Tongue (tissue), 2 donors: ENCODE results near the gene CSNK2B. TPM values are rescaled to one million over a fixed set of nuclear protein-coding genes. Genes with fewer than 3 reads are reported as not detected.

Experiments used
- DNase-seq: peaks from one replicate; pipeline ENCODE4 v3.0.0-alpha.2; 2015
- total RNA-seq: library from RNA; depleted of rRNA; stranded (reverse); fragments of >200 nt; gene quantifications from one replicate; pipeline ENCODE4 v1.2.3, GENCODE V29; 2014

The CSNK2B gene
- total RNA-seq, 1 donor from 2014 or later = 92.1 TPM

- DNase-seq = peak; percentile 94
Observed at GRCh38 chr6:31660381-31661261, 5.3 kb upstream of the CSNK2B start, which contains the start of gene C6orf47. Gene C6orf47, minus strand, starts transcription at chr6:31660778. Its CDS starts 831 bp downstream, at chr6:31659947.

GRCh38 chr6:31661262-31662123, 4.4 kb upstream of the CSNK2B start:
- DNase-seq = no peak

DNA sequence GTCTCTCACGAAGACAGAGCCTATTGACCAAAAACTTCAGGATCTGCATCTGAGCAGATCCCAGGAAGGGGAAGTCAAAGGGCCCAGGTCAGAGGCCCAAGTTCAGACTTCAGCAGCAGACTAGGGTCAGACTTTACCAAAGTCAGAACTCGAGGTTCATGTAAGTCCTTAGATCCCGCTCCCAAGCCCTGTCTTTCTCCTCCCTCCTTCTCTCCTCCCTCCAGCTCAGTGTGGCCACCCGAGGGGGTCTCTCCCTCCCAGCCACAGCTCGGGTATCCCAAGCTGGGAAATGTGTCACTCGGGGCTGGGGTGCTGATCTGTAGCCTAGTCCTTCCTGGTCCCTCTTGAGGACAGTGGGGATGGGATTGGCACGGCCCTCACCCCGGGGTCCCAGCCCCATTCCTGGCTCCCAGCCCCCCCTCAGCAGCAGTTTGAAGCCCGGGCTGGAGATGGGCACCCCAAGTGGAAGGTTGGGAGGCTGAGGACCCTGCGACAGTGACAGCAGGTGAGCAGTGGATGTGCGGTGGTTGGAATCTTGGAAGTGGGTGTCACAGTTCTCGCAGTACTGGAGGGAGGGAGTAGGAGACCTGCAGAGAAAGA, 3.7 kb upstream of the CSNK2B start:
- no peak for DNase-seq

DNA sequence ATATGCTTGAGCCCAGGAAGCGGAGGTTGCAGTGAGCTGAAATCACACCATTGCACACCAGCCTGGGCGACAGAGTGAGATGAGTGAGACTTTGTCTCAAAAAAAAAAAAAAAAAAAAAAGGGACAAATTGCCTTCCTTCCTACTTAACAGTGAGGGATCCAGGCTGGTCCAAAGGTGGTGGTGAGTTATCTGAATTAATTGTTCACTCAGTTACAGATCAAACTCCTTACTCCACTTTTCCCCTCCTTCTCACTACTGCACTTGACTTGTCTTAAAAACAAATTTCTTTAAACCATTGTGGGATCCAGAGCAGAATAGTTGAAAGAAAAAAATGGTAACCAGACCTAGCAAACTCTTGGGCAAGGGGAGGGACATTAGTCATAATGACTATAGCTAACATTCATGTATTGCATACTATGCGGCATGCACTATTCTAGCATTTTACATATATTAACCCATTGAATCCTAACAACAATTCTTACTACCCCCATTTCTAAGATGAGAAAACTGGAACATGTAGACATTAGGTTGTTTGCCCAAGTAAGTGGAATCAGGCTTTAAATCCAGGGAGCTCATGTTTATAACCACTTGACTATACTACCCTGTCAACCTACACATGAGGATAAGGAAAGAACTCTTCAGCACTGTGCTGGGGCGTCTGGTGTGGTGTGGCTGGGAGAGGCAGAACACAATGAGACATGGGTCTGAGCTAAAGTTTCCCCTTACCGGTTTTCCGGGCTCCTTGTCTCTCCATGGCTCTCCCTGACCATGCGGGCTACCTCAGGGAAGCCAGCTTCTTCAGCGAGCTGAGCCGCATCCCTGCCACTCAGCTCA, 2.5 kb upstream of the CSNK2B start:
- no peak for DNase-seq

GRCh38 chr6:31663961-31664789, 1.7 kb upstream of the CSNK2B start:
- DNase-seq = no peak

GRCh38 chr6:31664790-31665500, 935 bp upstream of the CSNK2B start, which contains the start of gene GPANK1:
Gene GPANK1, minus strand, starts transcription at chr6:31664997. Its CDS starts 519 bp downstream, at chr6:31664478.
- peak; percentile 98 for DNase-seq

DNA sequence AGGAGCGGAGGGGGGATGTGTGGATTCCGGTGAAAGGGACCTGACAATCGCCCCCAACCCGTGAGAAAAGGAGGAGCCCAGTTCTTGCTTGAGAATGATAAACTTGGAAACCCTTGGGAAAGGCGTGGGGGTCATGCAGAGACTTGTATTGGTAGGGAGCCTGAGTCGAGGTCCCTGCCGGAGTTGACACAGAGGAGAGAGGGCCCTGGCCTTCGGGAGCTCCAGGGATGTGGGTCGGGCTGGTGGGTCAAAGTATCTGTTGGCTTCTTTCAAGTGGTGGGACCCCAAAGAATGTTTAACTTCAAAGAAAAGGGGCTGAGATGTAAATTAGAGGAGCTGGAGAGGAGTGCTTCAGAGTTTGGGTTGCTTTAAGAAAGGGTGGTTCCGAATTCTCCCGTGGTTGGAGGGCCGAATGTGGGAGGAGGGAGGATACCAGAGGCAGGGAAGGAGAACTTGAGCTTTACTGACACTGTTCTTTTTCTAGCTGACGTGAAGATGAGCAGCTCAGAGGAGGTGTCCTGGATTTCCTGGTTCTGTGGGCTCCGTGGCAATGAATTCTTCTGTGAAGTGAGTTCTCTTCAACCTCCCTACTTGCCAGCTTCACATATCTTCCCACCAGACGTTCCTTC, 571 bp downstream of the CSNK2B start:
- no peak for DNase-seq

DNA sequence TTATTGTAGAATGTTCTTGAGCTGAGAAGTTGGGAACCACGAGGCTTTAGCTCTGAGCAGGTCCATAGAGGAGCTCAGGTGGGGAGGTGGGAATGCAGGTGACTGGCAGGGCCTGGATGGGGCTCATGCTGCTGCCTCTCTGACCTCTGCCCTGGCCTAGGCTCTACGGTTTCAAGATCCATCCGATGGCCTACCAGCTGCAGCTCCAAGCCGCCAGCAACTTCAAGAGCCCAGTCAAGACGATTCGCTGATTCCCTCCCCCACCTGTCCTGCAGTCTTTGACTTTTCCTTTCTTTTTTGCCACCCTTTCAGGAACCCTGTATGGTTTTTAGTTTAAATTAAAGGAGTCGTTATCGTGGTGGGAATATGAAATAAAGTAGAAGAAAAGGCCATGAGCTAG, 3.8 kb downstream of the CSNK2B start, which contains the start of gene LY6G5B:
Gene LY6G5B (plus strand): TSS at position 301 of the 400 bp plus-strand sequence. CDS start 975 bp downstream, outside the sequence.
- no peak for DNase-seq

DNA sequence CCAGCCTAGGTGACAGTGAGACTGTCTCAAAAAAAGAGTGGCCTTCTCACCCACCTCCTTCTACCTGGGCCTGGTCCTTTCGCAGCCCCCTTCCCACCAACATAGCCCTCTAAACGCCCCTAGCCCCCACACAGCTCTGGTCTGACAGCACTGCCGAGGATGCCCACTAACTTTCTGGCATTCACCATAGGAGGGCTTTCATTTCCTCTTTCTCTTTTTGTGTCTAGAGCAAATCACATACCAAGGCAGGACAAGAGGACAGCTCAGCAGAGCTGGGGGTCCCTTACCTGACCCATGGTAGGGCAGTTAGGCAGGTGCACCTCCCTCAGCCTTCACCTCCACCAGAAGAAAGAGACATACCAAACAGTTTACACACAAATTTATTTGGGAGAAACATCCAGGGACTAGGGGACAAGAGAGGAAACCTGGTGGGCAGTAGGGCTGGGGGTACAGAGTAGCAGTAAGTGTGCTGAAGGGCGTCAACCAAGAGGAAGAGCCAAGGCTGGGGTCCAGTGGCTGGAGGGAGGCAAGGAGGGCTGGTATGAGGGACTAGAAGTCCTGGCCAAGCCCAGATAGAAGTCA, 10.5 kb downstream of the CSNK2B start:
- DNase-seq = no peak

- no peak for DNase-seq
Observed at GRCh38 chr6:31676904-31677303, 11.0 kb downstream of the CSNK2B start.

GRCh38 chr6:31677955-31678354, 12.1 kb downstream of the CSNK2B start:
- no peak for DNase-seq

- DNase-seq = peak; percentile 91
Observed at GRCh38 chr6:31680226-31681134, 14.6 kb downstream of the CSNK2B start, which contains the start of gene LY6G5C. Gene LY6G5C, minus strand, starts transcription at chr6:31681067. Its CDS starts 694 bp downstream, at chr6:31680373.

DNA sequence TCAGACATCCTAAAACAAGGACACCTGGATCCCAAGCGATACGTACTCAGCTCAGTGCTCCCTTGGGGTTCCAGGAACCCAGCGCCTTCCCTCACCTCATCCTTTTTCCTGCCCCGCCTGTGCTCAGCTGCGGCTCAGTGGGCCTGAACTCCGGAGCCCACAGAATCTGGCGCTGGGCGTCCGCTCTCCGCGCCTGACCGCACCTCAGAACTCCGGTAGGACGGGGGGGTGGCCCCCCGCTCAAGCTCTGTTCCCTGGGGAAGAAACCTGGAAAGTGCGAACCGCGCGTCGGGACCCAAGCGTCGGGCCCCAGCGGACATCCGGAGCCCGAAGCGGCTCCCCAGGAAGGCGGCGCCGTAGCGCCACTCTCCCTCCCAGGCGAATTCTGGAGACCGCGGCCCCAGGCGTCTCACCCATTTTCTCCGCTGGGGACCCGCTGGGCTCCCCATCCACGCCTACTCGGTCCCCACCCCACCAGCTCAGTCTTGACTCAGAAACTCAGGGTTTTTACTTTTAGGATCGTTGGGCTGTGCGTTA, 15.3 kb downstream of the CSNK2B start:
- peak; percentile 34 for DNase-seq

- DNase-seq = peak; percentile 14
Observed at GRCh38 chr6:31683591-31683990, 17.7 kb downstream of the CSNK2B start.

DNA sequence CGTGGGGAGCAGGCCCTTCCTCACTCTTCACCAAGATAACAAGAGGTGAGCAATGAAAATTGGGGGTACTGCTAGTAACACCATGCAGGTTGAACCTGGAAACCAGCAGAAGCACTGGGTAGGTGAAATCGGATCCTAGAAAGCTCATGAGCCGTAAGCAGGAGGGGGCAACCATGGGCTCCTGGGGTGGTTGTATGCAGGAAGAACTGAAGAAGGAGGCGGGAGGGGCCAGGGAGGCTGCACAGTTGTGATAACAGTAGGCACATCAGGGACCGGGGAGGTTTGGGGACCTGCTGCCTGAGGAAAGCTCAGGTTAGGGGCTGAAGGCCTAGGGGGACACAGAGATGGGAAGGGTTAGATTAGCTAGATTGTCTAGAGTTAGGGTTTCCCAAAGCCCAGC, 20.6 kb downstream of the CSNK2B start:
- no peak for DNase-seq

GRCh38 chr6:31687321-31687720, 21.4 kb downstream of the CSNK2B start:
- DNase-seq = peak; percentile 32
